ENCODE data around the gene SH3GL2.

Gene SH3GL2

GRCh38 chr9:17627641-17628040 is 48.8 kb downstream of the SH3GL2 start:
- no peak for TF ChIP-seq EZH2 (IDR thresholded peaks at IDR 0.05; ENCODE audit: borderline replicate concordance, low read depth, low read length, severe bottlenecking)
- TF ChIP-seq, protein P1, sequence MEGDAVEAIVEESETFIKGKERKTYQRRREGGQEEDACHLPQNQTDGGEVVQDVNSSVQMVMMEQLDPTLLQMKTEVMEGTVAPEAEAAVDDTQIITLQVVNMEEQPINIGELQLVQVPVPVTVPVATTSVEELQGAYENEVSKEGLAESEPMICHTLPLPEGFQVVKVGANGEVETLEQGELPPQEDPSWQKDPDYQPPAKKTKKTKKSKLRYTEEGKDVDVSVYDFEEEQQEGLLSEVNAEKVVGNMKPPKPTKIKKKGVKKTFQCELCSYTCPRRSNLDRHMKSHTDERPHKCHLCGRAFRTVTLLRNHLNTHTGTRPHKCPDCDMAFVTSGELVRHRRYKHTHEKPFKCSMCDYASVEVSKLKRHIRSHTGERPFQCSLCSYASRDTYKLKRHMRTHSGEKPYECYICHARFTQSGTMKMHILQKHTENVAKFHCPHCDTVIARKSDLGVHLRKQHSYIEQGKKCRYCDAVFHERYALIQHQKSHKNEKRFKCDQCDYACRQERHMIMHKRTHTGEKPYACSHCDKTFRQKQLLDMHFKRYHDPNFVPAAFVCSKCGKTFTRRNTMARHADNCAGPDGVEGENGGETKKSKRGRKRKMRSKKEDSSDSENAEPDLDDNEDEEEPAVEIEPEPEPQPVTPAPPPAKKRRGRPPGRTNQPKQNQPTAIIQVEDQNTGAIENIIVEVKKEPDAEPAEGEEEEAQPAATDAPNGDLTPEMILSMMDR (IDR thresholded peaks at IDR 0.05; ENCODE audit: borderline replicate concordance, extremely low read depth, low read length, poor library complexity, severe bottlenecking) = no peak
- no peaks in the 10 kb centered on the region for H4K20me1 ChIP-seq (ENCODE audit: insufficient read depth, low read length)
- H3K4me2 ChIP-seq (ENCODE audit: insufficient read depth, low read length) = no peak overlapping the region
- no peak for ATAC-seq (ENCODE audit: insufficient read depth, low read depth)
- no peaks in the 10 kb centered on the region for H3K36me3 ChIP-seq (ENCODE audit: insufficient read depth, low read length)
- H3K4me3 ChIP-seq (ENCODE audit: low read depth in 1 of 2, low read length in 2 of 2) = no peak overlapping the region
- H3K79me2 ChIP-seq (ENCODE audit: insufficient read depth, low read length) = no peaks in the 10 kb centered on the region
- H3K27me3 ChIP-seq (ENCODE audit: insufficient read depth, low read length, poor library complexity) = no peaks in the 10 kb centered on the region
- H3K4me1 ChIP-seq (ENCODE audit: insufficient read depth, low read length) = no peaks in the 10 kb centered on the region
- no peak overlapping the region for H3K9ac ChIP-seq (ENCODE audit: low read depth, low read length)
- no peak for DNase-seq
- H2AFZ ChIP-seq (ENCODE audit: low read depth, low read length) = no peak overlapping the region
- H3K9me3 ChIP-seq (ENCODE audit: insufficient read depth, low read length, severe bottlenecking) = no peaks in the 10 kb centered on the region
- H3K27ac ChIP-seq (ENCODE audit: low read length) = no peak overlapping the region

GRCh38 chr9:17628624-17629023 is 49.8 kb downstream of the SH3GL2 start:
- no peaks in the 10 kb centered on the region for H3K4me1 ChIP-seq (ENCODE audit: insufficient read depth, low read length)
- H4K20me1 ChIP-seq (ENCODE audit: insufficient read depth, low read length) = no peaks in the 10 kb centered on the region

GRCh38 chr9:17630531-17630949 is 51.7 kb downstream of the SH3GL2 start:
- Histone ChIP-seq H3K9ac (ENCODE audit: low read depth, low read length) (no peak overlapping the region), H3K27ac (ENCODE audit: low read length) (no peak overlapping the region), H4K20me1 (ENCODE audit: insufficient read depth, low read length) (no peaks in the 10 kb centered on the region), H3K79me2 (ENCODE audit: insufficient read depth, low read length) (no peaks in the 10 kb centered on the region), H3K36me3 (ENCODE audit: insufficient read depth, low read length) (no peaks in the 10 kb centered on the region), H3K27me3 (ENCODE audit: insufficient read depth, low read length, poor library complexity) (no peaks in the 10 kb centered on the region), H3K9me3 (ENCODE audit: insufficient read depth, low read length, severe bottlenecking) (no peaks in the 10 kb centered on the region), H2AFZ (ENCODE audit: low read depth, low read length) (no peak overlapping the region), H3K4me1 (ENCODE audit: insufficient read depth, low read length) (no peaks in the 10 kb centered on the region), H3K4me3 (ENCODE audit: low read depth in 1 of 2, low read length in 2 of 2) (no peak overlapping the region), H3K4me2 (ENCODE audit: insufficient read depth, low read length) (no peak overlapping the region)
- ATAC-seq (ENCODE audit: insufficient read depth, low read depth) (no peak), DNase-seq (no peak)
- no peak for TF ChIP-seq EZH2 (IDR thresholded peaks at IDR 0.05; ENCODE audit: borderline replicate concordance, low read depth, low read length, severe bottlenecking)
- TF ChIP-seq, protein P1 (IDR thresholded peaks at IDR 0.05; ENCODE audit: borderline replicate concordance, extremely low read depth, low read length, poor library complexity, severe bottlenecking) = no peak

More at GRCh38 chr9:17628624-17629023, 49.8 kb downstream of the SH3GL2 start:
- no peak overlapping the region for H3K9ac ChIP-seq (ENCODE audit: low read depth, low read length)
- no peak for TF ChIP-seq EZH2 (IDR thresholded peaks at IDR 0.05; ENCODE audit: borderline replicate concordance, low read depth, low read length, severe bottlenecking)
- TF ChIP-seq, protein P1 (IDR thresholded peaks at IDR 0.05; ENCODE audit: borderline replicate concordance, extremely low read depth, low read length, poor library complexity, severe bottlenecking) = no peak
- no peak overlapping the region for H3K4me2 ChIP-seq (ENCODE audit: insufficient read depth, low read length)
- H3K79me2 ChIP-seq (ENCODE audit: insufficient read depth, low read length) = no peaks in the 10 kb centered on the region
- no peak overlapping the region for H3K27ac ChIP-seq (ENCODE audit: low read length)
- H3K27me3 ChIP-seq (ENCODE audit: insufficient read depth, low read length, poor library complexity) = no peaks in the 10 kb centered on the region
- DNase-seq (no peak), ATAC-seq (ENCODE audit: insufficient read depth, low read depth) (no peak)
- no peaks in the 10 kb centered on the region for H3K36me3 ChIP-seq (ENCODE audit: insufficient read depth, low read length)
- H2AFZ ChIP-seq (ENCODE audit: low read depth, low read length) = no peak overlapping the region
- H3K9me3 ChIP-seq (ENCODE audit: insufficient read depth, low read length, severe bottlenecking) = no peaks in the 10 kb centered on the region
- H3K4me3 ChIP-seq (ENCODE audit: low read depth in 1 of 2, low read length in 2 of 2) = no peak overlapping the region

- ATAC-seq (ENCODE audit: insufficient read depth, low read depth) (no peak), DNase-seq (no peak)
- TF ChIP-seq, protein P1 (IDR thresholded peaks at IDR 0.05; ENCODE audit: borderline replicate concordance, extremely low read depth, low read length, poor library complexity, severe bottlenecking) = no peak
- TF ChIP-seq EZH2 (IDR thresholded peaks at IDR 0.05; ENCODE audit: borderline replicate concordance, low read depth, low read length, severe bottlenecking) = no peak
- H3K79me2 ChIP-seq (ENCODE audit: insufficient read depth, low read length) = no peaks in the 10 kb centered on the region
- H4K20me1 ChIP-seq (ENCODE audit: insufficient read depth, low read length) = no peaks in the 10 kb centered on the region
- no peaks in the 10 kb centered on the region for H3K4me1 ChIP-seq (ENCODE audit: insufficient read depth, low read length)
- no peaks in the 10 kb centered on the region for H3K27me3 ChIP-seq (ENCODE audit: insufficient read depth, low read length, poor library complexity)
- H2AFZ ChIP-seq (ENCODE audit: low read depth, low read length) = no peak overlapping the region
- no peaks in the 10 kb centered on the region for H3K9me3 ChIP-seq (ENCODE audit: insufficient read depth, low read length, severe bottlenecking)
- H3K4me3 ChIP-seq (ENCODE audit: low read depth in 1 of 2, low read length in 2 of 2) = no peak overlapping the region
- H3K27ac ChIP-seq (ENCODE audit: low read length) = no peak overlapping the region
- no peaks in the 10 kb centered on the region for H3K36me3 ChIP-seq (ENCODE audit: insufficient read depth, low read length)
- no peak overlapping the region for H3K9ac ChIP-seq (ENCODE audit: low read depth, low read length)
- H3K4me2 ChIP-seq (ENCODE audit: insufficient read depth, low read length) = no peak overlapping the region
These were observed 52.5 kb downstream of the SH3GL2 start for GRCh38 chr9:17631396-17631795.

Data from DND-41 (cell line).